Stimulated activated CD4-positive, alpha-beta T cell treated with anti-CD3 and anti-CD28 coated beads, Interleukin-1b, Interleukin-23, amount 100 ng/mL, for 1 hour (primary cell): ENCODE measurements around the gene PRM2.

Experiments used
- DNase-seq, 2 donors: peaks; one replicate each; pipeline ENCODE4 v3.0.0-alpha.2; 2020; ENCODE audit warnings: low read depth in 2 of 2

PRM2 gene, protein sequence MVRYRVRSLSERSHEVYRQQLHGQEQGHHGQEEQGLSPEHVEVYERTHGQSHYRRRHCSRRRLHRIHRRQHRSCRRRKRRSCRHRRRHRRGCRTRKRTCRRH

DNA sequence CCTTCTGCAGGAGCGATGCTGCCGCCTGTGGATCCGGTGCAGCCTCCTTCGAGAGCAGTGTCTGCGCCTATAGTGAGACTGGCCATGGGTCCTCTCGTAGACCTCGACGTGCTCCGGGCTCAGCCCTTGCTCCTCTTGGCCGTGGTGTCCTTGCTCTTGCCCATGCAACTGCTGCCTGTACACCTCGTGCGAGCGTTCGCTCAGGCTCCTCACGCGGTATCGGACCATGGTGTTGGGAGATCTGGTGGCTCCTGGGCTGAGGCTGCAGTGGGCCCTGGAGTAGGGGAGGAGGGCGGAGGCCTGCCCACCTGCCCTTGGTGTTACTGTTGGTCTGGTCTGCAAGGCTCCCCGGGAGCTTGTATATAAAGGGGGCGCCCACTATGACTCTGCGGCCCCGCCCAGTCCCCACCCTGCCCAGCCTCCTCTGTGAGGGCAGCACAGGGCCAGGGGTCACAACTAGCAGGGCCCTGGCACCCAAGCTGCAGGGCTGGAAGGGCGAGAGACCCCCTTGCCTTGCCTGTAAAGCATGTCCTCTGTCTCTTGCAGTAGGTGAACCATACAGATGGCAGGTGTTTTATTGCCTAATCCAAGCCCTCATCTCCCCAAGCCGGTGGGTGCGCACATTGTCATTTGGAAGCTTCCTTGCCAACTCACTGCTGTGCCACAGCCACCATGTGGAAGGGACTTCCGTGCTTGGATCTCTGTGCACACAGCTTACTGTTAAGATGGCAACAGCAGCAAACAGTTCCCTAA lies at the start of gene PRM2:
TSS of gene PRM2 (minus strand) at position 338 of the 753 bp plus-strand sequence. CDS start at position 228, 110 bp downstream.
- DNase-seq = no peak

DNA sequence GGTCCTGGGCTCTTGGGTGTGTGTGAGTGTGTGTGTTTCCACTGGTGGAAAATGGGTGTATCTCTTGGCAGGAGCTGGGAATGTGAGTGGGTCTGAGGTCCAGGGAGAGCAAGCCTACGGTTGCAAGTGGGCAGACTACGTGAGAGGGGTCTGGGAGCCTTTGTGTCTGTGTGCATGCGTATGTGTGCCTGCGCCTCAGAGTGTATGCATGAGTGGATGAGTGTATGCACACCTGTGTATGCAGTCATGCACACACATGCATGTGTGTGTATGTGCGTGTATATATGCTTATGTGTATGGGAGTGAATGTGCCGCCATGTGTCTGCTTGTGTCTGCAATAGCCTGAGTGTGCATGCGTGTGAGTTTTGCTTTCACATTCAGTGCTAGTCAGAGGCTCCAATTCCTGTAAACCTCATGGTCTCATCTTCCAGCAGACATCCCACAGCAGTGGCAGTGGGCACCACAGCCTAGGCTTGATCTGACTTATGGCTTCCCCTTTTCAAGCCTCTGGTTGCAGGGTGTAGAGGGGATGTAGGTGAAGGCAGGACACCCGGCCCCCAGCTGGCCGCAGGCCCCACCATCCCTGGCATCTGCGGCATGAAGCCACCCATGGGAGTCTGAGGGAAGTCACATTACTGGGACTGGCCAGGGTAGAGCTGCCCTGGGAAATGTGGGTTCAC lies 49.3 kb upstream of the PRM2 start:
- no peak for DNase-seq

DNA sequence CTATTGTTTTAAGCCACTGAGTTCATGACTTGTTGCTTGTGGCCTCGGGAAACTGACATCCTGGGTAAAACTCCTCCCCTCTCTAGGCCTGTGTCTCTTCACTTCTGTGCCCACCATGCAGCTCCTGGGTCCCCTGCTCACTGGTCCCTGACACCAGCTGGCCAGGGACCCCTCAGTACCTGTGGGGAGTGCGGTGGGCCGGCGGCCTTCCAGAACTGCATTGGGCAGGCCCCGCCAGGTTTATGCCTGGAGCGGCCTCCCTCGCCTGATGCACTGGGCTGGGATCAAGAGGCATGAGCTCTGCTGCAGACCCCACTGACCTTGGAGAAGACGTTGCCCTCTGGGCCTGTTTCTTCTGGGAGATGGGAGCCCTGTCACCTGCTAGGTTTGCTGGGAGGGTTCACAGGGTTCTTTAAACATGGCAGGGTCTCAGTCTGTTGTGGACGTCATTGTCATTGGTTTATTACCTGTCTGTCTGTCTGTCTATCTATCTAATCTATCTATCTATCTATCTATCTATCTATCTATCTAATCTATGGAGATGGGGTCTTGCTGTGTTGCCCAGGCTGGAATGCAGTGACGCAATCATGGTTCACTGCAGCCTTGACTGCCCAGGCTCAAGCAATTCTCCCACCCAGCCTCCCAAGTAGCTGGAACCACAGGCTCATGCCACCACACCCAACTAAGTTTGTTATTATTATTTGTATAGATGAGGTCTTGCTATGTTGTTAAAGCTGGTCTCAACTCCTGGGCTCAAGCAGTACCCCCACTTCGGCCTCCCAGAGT lies 47.5 kb upstream of the PRM2 start:
- no peak for DNase-seq

DNA sequence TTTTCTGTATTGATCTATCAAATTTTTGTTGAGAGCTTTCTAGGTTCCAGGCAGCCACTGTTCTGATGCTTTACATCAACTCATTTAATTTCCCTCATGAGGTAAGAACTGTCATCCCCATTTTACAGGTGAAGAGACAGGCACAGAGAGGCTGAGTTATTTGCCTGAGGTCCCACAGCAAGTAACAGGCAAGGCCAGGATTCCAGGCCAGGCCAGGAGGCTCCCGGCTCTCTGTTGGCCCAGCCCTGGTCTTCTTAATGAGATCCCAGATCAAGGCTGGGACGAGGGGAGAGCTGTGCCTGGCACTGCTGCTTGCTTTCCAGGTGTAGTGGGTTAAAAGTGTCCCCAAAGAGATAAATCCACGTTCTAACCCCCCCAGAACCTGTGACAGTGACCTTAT lies 46.5 kb upstream of the PRM2 start:
- no peak for DNase-seq

DNA sequence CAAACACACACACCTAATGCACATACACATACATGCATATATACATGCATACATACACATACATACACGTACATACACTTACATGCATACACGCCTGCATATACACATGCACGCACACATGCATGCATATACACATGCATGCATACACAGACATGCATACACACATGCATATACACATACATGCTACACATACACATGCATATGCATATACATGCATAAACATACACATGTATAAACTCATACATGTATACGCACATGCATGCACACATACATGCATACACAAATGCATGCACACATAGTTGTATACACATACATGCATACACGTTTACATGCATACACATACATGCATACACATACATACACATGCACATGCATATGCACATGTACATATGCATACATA lies 45.4 kb upstream of the PRM2 start:
- DNase-seq = no peak

DNA sequence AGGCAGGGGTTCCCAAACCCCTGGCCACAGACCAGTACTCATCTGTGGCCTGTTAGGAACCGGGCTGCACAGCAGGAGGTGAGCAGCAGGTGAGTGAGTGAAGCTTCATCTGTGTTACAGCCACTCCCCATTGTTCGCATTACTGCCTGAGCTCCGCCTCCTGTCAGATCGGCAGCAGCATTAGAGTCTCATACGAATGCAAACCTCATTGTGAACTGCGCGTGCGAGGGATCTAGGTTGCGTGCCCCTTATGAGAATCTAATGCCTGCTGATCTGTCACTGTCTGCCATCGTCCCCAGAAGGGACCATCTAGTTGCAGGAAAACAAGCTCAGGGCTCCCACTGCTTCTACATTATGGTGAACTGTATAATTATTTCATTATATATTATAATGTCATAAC lies 43.9 kb upstream of the PRM2 start:
- no peak for DNase-seq

DNA sequence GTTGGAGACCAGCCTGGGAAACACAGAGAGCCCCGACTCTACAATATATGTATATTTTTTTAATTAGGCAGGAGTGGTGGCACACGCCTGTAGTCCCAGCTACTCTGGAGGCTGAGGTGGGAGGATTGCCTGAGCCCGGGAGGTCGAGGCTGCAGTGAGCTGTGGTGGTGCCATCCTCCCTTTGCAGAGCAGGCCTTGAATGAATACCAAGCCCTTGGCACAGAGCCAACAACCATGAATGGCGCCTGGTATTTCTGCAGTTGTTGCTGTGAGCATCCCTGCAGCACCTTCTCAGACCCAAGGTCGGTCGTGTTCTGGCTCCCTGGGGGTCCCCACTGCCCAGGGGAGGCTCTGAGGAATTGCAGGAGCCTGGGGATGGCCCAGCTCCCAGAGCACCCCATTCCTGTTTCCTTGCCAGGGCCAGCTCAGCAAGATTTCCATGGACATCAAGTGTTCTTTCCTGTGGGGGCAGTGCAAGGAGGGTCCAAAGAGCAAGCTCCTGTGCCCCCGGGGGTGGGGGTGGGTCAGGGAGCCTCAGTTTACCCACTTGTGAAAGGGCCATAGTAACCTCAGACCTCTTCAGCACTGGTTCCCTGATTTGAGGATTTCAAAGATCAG lies 43.4 kb upstream of the PRM2 start:
- no peak for DNase-seq

DNA sequence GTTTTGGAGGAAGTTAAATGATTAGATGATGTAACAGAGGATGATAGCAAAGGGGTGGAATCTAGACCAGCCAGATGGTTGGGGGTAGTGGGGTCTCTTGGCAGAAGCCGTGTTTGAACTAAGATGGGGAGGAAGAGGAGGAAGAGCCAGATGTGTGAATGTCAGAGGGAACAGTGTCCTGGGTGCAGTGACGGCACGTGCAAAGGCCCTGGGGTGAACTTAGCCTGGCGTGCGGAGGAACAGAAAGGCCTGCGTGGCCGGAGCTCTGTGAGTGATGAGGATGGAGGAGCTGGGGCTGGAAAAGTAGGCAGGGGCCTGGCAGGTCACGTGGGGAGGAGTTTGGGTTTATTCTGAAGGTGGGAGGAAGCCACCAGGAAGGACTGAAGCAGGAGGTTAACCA lies 42.5 kb upstream of the PRM2 start:
- DNase-seq = no peak

DNA sequence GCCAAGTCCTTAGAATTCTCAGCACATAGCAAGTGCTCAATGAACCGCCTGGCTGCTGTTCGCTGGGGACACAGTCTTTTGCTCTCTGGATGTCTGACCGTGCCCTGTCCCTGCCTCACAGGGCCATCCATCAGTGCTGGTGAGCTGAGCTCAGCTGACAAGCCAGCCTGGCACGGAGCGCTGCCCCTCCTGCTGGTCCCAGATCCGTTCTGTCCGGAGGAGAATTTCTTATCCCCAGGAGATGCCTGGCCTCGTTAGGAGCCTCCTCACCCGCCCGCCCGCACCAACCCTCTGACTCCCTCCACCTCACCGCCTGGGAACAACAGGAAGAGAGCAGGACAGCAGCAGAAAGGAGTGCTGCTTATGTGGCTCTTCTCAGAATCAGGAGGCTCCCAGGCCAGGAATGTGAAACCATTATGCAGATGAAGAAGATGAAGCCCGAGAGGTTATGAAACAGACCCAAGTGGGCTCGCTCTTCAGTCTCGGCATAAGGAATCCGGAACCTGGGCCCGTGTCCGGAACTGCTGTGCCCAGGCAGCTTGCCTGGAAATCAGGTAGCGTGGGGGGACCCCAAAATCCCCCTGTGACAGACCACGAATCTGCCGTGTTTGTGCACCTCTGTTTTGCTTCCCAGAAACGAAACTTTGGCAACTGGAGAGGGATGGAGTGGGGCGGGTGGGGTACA lies 40.2 kb upstream of the PRM2 start:
- DNase-seq = no peak

DNA sequence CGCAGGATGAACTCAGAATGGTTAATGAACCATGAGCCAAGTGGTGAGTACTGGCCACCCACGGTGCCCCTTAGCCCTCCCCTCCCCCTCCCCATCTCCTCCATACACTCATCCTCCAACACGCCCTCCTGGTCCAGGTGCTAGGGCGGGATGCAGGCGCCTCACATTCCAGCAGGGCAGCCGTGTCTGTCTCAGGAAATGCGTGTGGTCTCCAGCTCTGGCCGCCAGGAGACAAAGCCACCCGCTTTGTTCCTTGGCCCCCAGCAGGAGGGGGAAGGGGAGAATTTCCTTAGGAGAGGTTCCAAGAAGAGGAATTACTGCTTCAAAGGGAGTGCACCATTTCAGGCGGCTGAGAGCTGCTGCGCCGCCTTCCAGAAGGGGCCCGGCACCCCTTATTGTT lies 39.2 kb upstream of the PRM2 start:
- DNase-seq = no peak

DNA sequence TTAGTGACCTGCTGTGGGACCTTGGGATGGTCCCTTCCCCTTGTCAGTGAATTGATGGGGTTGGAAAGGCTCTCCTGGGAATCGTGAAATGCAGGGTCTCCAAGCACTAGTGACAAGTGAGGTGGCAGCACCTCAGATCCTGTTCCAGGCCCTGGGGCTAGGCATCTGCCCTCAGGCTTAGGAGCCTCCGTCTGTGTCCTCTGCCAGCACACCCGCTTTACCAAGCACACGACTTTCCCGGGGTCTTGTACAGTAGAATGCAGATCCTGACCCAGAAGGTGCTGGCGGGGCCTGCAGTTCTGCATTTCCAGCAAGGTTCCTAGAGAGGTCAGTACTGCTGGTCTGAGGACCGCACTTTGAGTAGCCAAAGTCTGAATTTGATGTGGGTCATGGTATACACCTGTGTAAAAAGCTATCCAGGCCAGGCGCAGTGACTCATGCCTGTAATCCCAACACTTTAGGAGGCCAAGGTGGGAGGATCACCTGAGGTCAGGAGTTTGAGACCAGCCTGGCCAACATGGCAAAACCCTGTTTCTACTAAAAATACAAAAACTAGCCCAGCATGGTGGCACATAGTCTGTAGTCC lies 38.1 kb upstream of the PRM2 start:
- no peak for DNase-seq

DNA sequence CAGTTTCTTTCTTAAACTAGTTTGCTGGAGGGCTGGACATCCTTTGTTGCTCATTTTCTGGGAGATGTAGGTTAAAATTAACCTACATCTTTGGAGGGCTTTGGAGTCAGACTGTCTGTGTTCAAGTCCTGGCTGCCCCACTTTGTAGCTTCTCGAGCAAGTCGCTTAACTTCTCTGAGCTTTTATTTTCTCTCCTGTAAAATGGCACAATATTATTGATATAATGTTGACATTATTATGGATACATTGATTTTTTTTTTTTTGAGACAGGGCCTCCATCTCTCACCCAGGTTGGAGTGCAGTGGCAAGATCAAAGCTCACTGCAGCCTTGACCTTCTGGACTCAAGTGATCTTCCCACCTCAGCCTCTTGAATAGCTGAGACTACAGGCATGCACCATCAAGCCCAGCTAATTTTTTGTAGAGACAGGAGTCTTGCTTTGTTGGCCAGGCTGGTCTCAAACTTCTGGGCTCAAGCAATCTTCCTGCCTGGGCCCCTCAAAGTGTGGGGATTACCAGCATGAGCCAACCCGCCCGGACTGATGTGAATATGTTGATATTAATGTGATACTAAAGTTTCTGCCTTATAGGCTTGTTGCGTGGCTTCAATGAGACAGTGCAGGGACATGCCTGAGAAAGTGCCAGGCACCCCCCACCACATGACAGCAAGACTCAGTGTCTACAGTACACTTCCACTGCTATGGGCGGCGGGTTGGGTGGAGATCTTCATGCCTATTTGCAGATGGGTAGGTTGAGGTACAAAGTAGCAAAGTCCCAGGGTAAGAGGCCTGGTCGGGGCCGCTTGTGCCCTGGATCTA lies 37.4 kb upstream of the PRM2 start:
- DNase-seq = no peak

DNA sequence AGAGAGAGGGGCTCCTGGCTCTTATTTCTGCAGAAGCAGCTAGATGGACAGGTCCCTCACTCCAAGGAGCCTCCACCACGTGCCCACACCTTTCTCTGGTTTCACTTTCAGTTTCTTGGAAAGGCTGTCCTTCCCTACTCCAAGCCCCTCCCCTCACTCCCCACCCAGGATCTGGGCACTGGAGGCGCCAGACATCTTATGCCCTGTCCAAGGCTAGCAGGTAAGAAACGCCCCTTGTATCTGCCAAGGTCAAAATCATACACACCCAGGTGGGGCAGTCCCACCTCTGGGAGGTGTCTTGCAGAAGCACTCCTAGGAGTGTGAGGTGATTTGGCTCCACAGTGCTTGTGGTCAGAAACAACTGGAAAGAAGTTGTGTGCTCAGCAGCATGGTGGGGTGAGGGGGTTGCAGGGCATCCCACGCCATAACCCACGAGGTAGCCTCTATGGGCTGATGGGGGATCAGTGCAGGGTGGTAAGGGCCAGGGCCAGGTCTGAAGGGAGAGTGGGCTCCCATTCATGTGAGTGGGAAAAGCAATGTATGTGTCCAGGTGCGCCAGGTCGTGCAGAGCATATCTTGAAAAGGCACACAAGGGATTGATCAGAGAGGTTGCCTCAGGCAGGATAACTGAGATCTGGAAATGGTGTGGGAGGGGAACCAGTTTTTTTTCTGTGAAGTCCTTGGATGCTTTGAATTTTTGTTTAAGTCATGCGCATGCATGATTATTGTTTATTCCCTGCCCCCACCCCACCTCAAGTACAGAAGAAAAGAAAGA lies 36.6 kb upstream of the PRM2 start:
- DNase-seq = no peak

DNA sequence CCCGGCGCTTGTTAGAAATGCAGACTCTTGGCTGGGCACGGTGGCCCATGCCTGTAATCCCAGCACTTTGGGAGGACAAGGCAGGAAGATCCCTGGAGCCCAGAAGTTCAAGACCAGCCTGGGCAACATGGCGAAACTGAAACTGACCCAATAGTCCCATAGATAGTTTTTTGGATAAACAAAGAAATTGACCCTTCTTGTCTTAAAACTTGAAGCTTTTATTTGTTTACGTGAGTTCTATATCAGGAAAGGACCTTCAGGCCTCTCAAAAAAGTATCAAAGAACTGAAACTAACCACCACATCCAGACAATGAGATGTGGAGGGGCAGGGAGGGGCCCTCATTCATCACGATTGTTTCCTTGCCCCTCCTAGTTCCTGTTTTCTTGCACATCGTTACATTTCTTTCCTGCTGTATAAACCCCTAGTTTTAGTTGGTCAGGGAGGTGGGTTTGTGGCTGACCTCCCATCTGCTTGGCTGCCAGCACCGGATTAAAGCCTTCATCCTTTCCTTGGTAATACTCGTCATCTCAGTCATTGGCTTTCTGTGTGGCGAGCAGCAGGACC lies 34.8 kb upstream of the PRM2 start:
- DNase-seq = no peak

DNA sequence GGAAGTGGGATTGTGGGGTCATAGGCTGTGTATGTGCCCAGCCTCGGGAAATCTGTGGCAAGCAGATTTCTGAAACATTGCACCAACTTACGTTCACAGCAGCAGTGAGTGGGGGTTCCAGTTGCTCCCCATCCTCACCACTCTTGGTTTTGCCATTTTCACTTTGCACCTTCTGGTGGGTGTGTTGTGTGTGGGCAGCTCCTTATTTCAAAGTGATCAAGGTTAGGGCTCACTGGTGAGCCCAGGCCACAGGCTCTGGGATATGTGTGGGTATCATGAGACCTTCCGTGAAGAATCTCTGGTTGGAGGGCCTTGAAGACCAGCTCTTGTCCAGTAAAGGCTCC lies 34.3 kb upstream of the PRM2 start:
- no peak for DNase-seq

DNA sequence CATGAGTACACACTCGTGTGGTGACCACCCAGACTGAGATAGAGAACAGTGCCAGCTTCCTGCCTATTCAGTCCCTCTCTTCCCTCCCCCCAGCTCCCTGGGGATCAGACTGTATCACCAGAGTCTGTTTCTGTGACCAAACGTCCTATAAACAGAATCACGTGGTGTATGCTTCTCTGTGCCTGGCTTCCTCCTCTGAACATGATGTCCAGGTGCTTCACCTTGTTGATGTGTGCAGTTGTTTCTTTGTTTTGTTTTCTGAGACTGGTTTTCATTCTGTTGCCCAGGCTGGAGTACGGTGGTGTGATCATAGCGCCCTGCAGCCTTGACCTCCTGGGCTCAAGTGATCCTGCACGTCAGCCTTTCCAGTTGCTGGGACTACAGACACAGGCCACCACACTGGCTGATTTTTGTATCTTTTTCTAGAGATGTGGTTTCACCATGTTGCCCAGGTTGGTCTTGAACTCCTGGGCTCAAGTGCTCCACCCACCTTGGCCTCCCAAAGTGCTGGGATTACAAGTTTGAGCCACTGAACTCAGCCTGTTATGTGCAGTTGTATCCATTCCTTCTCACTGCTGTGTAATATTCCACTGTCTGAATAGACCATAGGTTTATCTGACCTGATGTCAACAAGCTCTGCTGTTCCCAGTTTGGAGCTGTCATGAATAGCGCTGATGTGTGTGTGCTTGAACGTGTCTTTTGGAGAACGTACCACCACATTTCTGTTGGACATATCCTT lies 33.8 kb upstream of the PRM2 start:
- no peak for DNase-seq

DNA sequence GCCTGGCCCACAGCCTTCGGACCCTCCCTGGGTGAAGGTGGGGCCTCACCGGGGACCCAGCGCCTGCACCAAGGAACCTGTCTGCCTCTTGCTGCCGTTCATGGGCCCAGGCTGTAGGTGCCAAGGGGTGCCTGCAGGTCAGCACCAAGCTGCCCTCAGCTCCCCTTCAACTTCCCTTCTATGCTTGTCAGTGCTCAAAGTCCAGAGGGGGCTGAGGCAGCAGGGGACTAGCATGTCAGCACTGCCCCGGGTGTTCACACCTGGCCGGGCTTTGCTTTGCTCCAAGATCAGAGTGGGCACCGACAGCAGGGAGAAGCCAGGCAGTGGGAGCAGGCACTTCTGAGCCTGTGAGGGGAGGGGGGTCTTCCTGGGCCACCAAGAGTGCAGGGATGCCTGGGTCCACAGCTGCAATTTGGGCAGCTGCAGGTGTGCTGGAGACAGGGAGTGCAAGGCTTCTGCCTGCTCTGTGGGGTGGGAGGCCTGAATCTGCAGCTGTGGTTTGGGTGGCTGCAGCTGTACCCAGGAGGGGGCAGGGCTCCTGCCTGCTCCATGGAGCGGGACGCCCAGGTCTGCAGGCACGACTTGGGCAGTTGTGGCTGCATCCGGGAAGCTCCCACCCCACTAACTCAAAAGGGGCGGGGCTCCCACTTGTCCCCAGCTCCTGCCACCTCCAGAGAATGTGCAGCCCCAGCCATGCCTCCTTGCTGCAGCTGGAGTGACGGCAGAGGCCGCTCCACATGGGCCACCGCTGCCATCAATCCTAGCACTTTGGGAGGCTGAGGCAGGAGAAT lies 32.4 kb upstream of the PRM2 start:
- no peak for DNase-seq
